ENCODE data around the gene BCL7B.

DNA sequence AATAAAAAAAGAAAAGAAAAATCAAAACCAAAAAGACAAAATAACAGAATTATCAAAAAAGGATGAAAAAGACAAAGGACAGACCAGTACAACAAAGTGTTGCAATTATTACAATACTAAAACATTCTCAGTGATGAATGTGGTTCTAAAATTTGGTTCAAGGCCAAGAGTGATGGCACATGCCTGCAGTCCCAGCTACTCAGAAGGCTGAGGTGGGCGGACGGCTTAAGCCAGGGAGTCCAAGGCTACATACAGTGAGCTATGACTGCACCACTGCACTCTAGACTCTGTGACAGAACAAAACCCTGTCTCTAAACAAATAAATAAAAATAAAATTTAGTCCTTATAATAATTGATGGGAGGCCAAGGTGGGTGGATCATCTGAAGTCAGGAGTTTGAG is 49.9 kb downstream of the BCL7B start:
- TF ChIP-seq POLR2A (IDR thresholded peaks at IDR 0.05; ENCODE audit: extremely low read depth, insufficient read length) = no peak
- TF ChIP-seq, protein P1, sequence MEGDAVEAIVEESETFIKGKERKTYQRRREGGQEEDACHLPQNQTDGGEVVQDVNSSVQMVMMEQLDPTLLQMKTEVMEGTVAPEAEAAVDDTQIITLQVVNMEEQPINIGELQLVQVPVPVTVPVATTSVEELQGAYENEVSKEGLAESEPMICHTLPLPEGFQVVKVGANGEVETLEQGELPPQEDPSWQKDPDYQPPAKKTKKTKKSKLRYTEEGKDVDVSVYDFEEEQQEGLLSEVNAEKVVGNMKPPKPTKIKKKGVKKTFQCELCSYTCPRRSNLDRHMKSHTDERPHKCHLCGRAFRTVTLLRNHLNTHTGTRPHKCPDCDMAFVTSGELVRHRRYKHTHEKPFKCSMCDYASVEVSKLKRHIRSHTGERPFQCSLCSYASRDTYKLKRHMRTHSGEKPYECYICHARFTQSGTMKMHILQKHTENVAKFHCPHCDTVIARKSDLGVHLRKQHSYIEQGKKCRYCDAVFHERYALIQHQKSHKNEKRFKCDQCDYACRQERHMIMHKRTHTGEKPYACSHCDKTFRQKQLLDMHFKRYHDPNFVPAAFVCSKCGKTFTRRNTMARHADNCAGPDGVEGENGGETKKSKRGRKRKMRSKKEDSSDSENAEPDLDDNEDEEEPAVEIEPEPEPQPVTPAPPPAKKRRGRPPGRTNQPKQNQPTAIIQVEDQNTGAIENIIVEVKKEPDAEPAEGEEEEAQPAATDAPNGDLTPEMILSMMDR (IDR thresholded peaks at IDR 0.05; ENCODE audit: low read depth, low read length) = no peak
